Hematopoietic multipotent progenitor cell treated with erythropoietin and hydrocortisone succinate and interleukin-3 and kit ligand, for 6 days (in vitro differentiated cells): Measurements from ENCODE around the gene ICA1.

Experiments used
- DNase-seq: peaks from one replicate; pipeline ENCODE4 v3.0.0-alpha.2; 2015

Gene ICA1

DNA sequence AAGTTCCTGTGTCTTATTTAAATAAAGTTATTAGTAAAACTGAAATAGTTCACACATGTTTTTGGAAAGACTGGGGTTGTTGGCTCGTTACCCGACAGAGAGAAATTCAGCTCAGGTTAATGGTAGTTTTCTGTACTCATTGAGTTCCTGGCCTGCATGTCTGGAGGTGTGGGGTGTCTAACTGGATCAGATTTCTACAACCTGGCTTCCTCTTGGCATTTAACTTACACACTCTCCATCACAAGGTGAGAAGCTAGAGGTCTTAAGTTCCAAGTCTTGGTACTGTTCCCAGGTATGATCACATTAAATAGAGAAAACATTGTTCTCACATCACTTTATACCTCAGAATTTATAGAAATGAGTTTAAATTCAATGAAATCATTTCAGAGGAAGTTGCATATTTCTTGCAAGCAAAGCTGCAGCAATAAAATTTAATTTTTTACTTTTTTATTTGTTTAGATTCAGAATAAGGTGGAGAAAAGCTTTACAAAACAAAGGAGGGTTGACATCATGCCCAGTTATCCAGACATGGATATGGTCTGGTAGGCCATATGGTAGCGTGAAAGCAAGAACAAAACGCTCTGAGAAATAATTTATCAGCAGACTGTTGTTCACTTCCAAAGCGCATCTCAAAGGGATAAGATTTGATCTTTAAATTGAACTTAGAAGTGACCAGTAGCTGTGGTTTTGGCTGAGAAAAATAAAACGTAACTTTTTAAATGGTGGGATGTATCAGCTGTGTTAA is 172.8 kb downstream of the ICA1 start:
- no peak for DNase-seq

- no peak for DNase-seq
These were observed 175.7 kb downstream of the ICA1 start for GRCh38 chr7:8086239-8086638.

DNA sequence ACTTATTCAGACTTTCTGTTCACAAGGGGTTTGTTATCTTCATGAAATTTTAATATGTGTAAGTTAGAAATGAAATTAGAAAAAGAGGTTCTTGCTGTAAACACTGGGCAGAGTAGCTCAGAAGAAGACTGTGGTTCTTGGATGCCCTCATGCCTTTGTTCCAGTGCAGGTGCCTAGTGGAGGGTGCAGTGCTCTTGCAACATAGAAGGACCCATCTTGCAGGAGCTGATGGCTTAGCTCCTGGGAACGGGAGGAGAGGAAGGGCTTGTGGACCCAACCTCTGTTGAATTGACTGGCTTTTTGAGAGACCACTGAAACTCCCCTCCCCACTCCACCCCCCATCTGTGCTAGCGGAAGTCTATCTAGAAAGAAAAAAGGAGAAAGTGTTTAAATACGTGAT is 176.5 kb downstream of the ICA1 start:
- DNase-seq, result no peak

DNA sequence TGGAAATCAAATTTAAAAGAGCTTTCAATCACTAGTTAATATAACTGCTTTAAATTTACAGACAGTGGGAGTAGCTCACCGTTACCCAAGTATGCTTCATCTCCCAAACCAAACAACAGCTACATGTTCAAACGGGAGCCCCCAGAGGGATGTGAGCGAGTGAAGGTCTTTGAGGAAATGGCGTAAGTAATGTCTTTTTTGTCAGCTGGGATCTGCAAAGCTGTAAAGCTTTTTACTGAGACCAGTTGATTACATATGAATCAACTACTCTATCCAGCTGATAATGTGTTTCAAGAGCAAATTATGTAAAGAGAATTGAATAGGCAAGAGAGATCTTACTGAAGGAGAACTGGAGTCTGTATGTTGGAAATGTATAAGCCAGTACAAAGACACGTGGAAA is 177.1 kb downstream of the ICA1 start:
- no peak for DNase-seq

DNA sequence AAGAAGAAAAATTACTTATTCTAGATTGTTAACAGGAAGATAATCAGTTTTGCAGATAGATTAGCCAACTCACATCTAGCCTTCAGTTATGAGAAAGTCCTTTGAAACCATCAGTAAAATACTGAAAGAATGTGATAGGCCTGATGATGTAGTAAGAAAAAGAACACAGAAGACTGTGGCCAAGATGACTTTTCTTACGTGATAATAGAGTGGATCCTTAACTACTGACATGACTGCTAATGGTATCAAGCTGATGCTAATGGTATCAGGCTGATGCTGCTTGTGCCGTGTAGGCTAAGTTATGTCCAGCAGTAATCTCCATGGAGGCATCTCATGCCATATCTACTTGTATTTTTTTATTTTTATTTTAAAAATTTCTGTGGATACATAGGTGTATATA is 179.2 kb downstream of the ICA1 start:
- DNase-seq, result no peak

GRCh38 chr7:8078418-8078817 is 183.5 kb downstream of the ICA1 start:
- DNase-seq, result no peak

DNA sequence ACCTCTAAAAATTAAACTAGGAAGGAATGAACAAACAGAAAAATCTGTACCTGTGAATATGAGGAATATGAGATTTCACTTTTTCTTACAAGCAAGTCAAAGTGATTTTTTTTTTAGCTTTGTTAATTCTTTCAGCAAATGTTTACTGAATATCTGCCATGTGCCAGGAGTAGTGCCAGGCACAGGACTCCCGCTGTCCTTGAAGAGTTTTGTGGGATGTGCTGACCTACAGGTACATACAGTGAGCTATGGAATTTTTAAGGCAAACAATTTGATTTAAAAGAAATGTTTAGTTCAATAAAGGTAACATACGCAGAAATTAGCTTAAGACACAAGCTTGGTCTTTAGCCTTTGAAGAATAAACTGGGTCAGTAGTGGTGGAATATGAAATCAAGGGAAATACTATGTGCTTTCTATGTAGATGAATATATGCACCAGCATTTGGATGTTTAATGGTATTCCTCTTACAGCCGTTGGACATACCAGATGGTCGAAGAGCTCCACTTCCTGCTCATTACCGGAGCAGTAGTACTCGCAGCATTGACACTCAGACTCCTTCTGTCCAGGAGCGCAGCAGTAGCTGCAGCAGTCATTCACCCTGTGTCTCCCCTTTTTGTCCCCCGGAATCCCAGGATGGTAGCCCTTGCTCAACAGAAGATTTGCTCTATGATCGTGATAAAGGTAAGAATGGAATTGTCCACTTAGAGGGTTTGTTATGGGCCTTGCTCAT is 191.4 kb downstream of the ICA1 start:
- no peak for DNase-seq

DNA sequence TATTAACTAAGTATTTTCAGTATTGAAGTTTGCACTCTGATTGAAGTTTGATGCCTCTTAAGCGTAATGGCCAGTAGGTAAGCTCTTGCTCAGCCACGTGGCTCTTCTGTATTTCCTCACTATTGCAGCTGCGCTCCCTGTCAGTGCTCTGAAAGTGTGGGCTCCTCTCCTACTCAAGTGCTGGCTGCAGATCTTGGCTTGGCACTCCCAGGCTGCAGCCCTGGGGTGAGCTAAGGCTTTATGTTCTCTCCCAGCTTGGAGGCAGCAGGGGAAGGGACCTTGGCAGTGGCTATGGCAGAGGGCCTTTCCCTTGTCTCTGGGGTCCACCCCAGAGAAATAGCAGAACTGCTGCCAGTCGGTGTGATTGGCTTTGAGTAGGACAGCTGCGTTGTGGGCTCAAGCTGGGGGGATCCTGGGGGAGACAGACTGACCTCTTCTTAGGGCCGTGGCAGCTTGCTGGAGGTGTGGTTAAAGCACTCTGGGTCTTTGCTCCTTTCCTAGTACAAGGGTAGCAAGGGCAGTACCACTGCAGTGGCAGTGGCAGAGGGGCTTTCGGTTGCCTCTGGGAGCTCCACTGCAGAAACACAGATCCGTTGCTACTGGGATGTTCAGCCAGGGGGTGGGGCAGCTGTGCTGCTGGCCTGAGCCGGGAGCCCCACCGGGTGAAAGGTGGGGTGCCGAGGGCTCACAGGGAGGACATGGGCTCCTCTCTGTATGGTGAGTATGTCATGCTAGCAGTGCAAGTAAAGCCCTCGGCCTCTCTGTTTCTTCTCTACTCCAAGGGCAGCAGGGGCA is 192.9 kb downstream of the ICA1 start:
- no peak for DNase-seq

DNA sequence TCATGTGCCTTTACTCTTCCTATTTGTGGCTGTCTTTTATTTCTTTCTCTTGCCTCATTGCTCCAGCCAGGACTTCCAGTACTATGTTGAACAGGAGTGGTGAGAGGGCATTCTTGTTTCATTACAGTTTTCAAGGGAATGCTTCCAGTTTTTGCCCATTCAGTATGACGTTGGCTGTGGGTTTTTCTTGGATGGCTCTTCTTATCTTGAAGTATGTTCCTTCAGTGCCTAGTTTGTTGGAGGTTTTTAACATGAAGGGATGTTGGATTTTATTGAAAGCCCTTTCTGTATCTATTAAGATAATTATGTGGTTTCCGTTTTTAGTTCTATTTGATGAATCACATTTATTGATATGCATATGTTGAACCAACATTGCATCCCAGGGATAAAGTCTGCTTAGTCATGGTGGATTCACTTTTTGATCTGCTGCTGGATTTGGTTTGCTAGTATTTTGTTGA is 196.6 kb downstream of the ICA1 start:
- peak; percentile 26 for DNase-seq

GRCh38 chr7:8064828-8065227 is 197.1 kb downstream of the ICA1 start:
- DNase-seq, result no peak

GRCh38 chr7:8063706-8064297 is 198.2 kb downstream of the ICA1 start:
- DNase-seq, result no peak

- DNase-seq, result peak; percentile 25
These were observed 198.7 kb downstream of the ICA1 start for GRCh38 chr7:8063300-8063699.
